HG02943 (cell line): ENCODE data around the gene KCNH6.

Source experiments
- ATAC-seq: cut with Tn5 transposase; IDR thresholded peaks from one replicate; pipeline ENCODE4 v1.9.1; 2021; ENCODE audit warnings: mild to moderate bottlenecking, low read depth, moderate library complexity; ENCODE audit not compliant: unreplicated experiment

The KCNH6 gene

GRCh38 chr17:63487014-63487339 is 36.2 kb upstream of the KCNH6 start:
- no peak for ATAC-seq

DNA sequence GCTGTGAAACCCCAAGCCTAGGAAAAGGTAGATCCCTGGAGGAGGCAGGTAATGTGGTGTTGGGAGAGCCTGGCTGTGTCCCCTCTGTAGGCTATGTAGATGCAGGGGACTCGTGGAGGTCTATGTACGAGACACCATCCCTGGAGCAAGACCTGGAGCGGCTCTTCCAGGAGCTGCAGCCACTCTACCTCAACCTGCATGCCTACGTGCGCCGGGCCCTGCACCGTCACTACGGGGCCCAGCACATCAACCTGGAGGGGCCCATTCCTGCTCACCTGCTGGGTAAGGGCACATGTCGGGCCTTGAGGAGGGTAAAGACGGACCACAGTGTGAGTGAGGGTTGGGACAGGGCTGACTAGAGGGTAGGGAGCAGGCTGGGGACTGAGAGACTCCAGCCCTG is 34.3 kb upstream of the KCNH6 start:
- no peak for ATAC-seq

DNA sequence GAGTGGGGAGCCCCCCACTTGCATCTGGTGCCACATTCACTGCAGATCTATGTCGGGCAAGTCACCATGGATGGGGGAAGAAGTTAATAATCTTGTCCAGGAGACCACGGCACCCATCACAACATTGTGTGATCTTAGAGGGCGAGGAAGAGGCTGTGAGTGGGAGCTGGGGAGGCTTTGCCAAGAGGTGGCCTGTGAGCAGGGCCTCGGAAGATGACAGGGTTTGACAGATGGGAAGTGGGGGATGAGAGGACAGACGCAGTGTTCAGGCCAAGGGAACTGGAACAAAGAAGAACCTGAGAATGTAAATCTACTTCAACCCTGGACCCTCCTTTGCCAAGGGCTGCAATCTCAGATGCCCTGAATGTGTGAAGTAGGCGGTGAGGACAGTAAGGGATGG is 33.9 kb upstream of the KCNH6 start:
- ATAC-seq, result no peak

DNA sequence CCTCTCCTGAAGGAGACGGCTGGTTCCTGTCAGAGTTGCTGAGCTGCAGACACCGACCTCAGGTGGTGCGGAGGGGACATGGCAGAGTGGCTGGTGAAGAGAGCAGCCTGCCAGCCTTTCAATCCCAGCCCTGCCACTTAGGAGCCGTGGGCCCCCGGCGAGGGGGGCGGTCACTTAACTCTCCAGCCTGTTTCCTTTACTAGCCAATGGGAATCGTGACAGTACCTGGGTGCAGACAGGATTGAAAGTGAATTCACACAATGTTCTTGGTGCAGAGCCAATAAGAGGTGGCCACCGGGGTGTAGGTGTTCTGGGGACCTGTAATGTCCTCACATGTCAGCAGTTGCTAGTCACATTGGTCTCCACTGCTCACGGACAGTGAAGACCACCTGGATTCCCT is 32.8 kb upstream of the KCNH6 start:
- no peak for ATAC-seq

DNA sequence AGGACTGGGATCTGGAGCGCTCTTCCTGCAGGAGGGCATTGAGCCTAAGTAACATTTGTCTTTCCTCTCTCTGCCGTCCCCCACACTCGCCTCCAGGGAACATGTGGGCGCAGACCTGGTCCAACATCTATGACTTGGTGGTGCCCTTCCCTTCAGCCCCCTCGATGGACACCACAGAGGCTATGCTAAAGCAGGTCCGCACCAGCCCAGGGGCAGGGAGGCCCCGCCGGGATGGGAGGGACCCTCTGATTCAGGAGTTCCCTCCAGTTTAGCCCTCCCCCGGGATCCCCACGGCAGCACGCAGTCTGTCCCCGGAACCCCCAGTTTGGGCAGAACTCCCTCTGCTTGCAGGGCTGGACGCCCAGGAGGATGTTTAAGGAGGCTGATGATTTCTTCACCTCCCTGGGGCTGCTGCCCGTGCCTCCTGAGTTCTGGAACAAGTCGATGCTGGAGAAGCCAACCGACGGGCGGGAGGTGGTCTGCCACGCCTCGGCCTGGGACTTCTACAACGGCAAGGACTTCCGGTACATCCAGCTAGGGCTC is 32.2 kb upstream of the KCNH6 start:
- no peak for ATAC-seq

- ATAC-seq, result no peak
These were observed 31.7 kb upstream of the KCNH6 start for GRCh38 chr17:63491413-63491812.

DNA sequence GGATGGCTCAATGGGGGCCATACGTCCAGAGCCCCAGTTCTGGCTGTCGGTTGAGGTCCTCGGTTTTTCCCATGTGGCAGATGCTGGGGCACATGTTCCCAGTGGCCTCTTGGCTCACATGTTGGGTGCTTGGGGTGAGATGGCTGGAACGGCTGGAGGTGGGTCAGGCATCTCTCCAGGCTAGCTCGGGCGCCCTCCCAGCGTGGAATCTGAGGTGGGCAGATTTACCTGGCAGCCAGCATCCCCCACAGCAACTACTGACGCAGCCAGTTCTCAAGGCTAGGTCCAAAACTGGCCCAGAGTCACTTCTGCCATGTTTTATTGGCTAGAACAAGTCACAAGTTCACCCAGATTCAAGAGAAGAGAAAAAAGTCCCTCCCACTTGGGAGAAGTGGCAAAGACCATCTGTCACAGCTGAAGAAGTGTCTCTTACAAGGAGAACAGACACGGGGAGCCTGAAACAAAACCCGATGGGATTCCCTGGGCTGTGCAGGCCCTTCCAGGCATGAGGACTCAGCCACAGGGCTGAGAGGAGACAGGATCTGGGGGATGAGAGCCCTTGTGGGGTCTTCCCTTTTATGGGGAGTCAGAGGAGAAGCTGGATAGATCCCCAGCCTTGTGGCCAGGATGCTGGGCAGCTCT is 31.1 kb upstream of the KCNH6 start:
- ATAC-seq, result no peak

DNA sequence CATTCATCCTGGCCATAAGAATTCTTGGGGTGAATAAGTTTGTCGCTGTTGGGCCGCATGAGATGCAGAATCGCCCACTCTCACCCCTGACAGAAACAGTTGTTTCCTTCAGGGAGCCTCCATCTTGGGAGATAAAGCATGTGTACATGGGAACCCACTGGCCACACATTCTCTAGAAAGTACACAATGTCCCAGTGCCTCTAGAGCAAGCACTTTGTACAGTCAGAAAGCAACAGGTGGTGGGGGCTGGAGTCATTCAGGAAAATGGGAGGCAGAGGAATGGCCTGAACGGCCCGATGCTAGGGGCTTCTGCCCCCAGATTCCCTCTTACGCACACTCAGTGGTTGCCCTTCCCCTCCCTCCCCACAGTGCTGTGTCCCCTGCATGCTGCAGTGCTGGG is 30.2 kb upstream of the KCNH6 start:
- no peak for ATAC-seq

DNA sequence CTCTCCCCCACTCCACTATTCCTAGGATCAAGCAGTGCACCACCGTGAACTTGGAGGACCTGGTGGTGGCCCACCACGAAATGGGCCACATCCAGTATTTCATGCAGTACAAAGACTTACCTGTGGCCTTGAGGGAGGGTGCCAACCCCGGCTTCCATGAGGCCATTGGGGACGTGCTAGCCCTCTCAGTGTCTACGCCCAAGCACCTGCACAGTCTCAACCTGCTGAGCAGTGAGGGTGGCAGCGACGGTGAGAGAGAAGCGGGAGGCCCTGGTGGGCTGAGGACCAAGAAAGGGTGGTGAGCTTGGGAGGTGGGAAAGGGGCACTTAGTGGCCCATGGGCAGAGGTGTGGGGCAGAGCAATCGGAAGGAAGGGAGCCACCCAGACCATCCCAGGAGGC is 29.7 kb upstream of the KCNH6 start:
- no peak for ATAC-seq

DNA sequence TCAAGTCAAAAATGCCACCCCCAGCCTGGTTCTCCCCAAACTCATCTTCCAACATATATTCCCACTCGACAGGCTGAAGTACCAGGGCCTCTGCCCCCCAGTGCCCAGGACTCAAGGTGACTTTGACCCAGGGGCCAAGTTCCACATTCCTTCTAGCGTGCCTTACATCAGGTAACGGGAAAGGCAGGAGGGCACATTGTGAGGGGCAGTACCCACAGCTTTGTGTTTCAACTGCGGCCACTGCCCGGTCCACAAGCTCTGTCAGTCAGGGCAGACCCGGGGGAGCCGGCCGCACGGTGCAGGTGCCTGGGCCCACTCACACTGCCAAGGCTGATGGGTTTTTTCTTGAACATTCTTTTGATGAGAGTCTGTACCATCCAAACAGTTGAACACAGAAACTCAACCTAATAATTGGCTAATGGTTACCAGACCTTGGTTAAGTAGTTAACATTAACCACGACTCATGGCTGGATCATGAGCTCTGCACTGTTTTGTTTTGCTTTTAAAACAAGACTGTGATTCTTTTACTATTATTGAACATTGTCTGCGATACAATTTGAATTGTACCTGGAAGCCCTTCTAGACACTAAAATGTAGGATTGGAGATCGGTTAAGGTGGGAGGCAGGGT is 28.7 kb upstream of the KCNH6 start:
- ATAC-seq, result no peak

DNA sequence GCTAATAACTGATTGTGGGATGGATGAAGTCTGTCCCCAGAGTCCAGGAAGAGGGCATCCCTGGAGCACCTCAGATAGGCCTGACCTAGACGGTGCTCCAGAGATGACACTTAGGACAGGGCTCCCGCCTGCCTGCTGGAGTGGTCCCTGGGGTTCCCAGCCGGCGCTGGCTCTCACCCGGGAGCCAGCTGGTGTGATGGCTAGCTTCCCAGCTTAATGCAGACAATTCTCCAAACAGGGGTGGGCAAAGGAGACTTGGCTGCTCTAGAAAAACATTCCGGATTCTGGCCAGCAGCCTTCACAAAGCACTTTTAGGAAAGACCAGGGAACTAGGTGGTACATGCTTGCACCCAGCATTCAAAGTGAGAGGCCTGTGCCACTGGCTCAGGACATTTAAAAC is 27.7 kb upstream of the KCNH6 start:
- no peak for ATAC-seq

- ATAC-seq, result no peak
These were observed 27.0 kb upstream of the KCNH6 start for GRCh38 chr17:63496177-63496576.

GRCh38 chr17:63496663-63497400 is 26.3 kb upstream of the KCNH6 start:
- no peak for ATAC-seq

DNA sequence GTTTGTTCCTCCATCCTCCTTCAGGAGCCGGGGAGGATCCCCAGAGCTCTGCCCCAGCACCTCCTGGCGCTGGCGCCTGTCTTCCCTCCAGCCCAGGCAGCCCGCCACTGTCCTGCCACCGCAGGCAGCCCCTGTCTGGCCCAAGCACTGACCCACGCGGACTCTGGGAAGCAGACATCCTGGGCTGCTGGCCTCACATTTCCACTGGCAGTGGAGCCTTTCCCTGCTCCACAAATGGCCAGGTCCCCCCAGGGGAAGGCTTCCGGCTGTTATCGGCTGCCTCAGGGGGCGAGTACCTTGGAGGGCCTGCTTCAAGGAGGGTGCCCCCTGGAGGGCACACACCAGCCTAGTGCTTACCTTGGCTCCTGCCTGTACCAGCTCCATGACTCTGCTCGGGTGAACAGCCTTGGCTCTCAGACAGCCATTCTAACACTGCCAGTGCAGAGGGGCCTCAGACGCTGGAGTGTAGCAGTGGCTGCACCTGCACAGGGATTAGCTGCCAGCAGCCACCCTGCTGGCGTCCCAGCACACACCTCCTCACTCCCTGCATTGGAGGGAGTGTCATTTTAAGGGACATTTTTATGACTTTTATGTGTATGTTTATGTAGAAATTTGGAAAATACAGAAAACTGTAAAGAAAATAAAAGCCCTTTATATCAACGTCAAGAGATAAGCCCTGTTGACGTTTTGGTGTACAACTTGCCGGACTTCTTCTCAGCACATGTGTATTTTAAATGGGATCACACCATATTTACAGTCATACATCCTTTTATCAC is 25.3 kb upstream of the KCNH6 start:
- ATAC-seq, result no peak

- no peak for ATAC-seq
These were observed 24.4 kb upstream of the KCNH6 start for GRCh38 chr17:63498626-63499195.

- ATAC-seq, result no peak
These were observed 22.4 kb upstream of the KCNH6 start for GRCh38 chr17:63500543-63501390.

- no peak for ATAC-seq
These were observed 19.8 kb upstream of the KCNH6 start for GRCh38 chr17:63503341-63503705.

- no peak for ATAC-seq
These were observed 18.9 kb upstream of the KCNH6 start for GRCh38 chr17:63504261-63504660.

GRCh38 chr17:63505341-63505740 is 17.8 kb upstream of the KCNH6 start:
- ATAC-seq, result no peak

DNA sequence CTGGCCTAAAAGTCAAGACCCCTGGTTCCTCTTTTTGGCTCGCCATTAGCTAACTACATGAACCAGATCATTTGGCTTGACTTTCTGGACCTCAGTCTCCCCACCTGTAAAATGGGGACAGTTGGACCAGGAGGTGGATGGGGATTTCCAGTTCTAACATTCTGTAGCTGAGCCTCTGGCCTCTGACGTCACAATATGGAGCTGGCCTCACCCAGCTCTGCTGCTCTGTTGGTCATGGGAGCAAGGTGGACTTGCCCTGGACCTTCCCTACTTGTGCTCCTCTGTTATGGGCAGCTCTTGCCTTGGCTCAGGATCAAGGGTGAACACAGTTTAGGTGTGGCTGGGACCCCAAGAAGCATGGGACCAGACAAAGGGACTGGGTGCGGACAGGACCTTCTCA is 16.5 kb upstream of the KCNH6 start:
- no peak for ATAC-seq
